ENCODE results near the gene OR1A1. TPM values are rescaled to one million over a fixed set of nuclear protein-coding genes. Genes with fewer than 3 reads are reported as not detected.

Gene OR1A1
- total and polyA plus RNA-seq, 2 of the 8 experiments (the other 6 are each of a cell fraction or from before 2014, with no cell fraction given), result not detected

DNA sequence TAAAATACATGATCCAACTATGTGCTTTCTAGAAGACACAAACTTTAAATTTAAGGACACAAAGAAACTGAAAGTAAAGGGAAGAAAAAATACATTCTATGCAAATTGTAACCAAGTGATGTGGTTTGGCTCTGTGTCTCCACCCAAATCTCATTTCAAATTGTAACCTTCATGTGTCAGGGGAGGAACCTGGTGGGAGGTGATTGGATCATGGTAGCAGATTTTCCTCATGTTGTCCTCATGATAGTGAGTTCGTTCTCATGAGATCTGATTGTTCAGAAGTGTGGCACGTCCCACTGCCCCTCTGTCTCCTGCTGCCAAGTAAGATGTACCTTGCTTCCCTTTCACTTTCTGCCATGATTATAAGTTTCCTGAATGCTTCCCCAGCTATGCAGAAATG is 15.0 kb downstream of the OR1A1 start:
- H3K27ac ChIP-seq (ENCODE audit: low read depth, low read length), result no peak overlapping the region
- H3K4me2 ChIP-seq (ENCODE audit: insufficient read depth in 1 of 2, low read depth in 2 of 2, low read length in 2 of 2), result no peak overlapping the region
- peaks cover 0 to 14% of the 10 kb centered on the region in 2 experiments; a peak in 3 of 4 replicates for H3K9me3 ChIP-seq (ENCODE audit: insufficient read depth in 2 of 2, low read depth in 1 of 2, low read length in 1 of 2)
- POLR2A ChIA-PET (ENCODE audit: partially characterized antibody), result no interaction called here
- no peak overlapping the region for H3K18ac ChIP-seq (ENCODE audit: extremely low read depth, low read length)
- H3K4me3 ChIP-seq (ENCODE audit: extremely low read depth in 1 of 4, insufficient read depth in 2 of 4, low read depth in 3 of 4, low read length in 4 of 4), result no peak overlapping the region
- no peaks in the 10 kb centered on the region for H4K20me1 ChIP-seq (replicated peaks in 1 of 2; ENCODE audit: control insufficient read depth in 1 of 2, insufficient read depth in 2 of 2, low read length in 2 of 2)
- no peak overlapping the region for H2BK12ac ChIP-seq (ENCODE audit: low read depth, low read length)
- DNase-seq (ENCODE audit: low read depth in 1 of 2, low spot score in 2 of 2) (no peak), FAIRE-seq (no peak)
- H4K91ac ChIP-seq (replicated peaks; ENCODE audit: insufficient read length, low read length), result no peak overlapping the region
- no peak overlapping the region for H3K14ac ChIP-seq (ENCODE audit: insufficient read length)
- H2AFZ ChIP-seq (ENCODE audit: low read length), result no peak overlapping the region
- no peak overlapping the region for H2BK15ac ChIP-seq (ENCODE audit: low read length)
- no peaks in the 10 kb centered on the region for H3K36me3 ChIP-seq (ENCODE audit: control insufficient read depth in 2 of 4, insufficient read depth in 4 of 4, low read length in 3 of 4)
- no peaks in the 10 kb centered on the region for H3K4me1 ChIP-seq (replicated peaks in 1 of 4; ENCODE audit: control insufficient read depth in 3 of 4, insufficient read depth in 4 of 4, low read length in 3 of 4)
- no peak overlapping the region for H4K5ac ChIP-seq (ENCODE audit: insufficient read length, low read depth, low read length)
- CTCF ChIA-PET (ENCODE audit: partially characterized antibody), result no interaction called here
- no peak overlapping the region for H3K56ac ChIP-seq (replicated peaks; ENCODE audit: insufficient read length, low read depth, low read length)
- H2BK20ac ChIP-seq (ENCODE audit: low read length), result no peak overlapping the region
- no peak overlapping the region for H2BK5ac ChIP-seq (ENCODE audit: low read depth, low read length)
- no peak overlapping the region for H3K23ac ChIP-seq (ENCODE audit: insufficient read length)
- H2BK120ac ChIP-seq (replicated peaks; ENCODE audit: low read depth, low read length), result no peak overlapping the region
- no peaks in the 10 kb centered on the region for H3K23me2 ChIP-seq (ENCODE audit: low read depth, low read length)
- no peaks in the 10 kb centered on the region for H3K27me3 ChIP-seq (replicated peaks in 1 of 4; ENCODE audit: control insufficient read depth in 3 of 4, extremely low read depth in 1 of 4, insufficient read depth in 3 of 4, low read length in 3 of 4)
- no peak overlapping the region for H3K9ac ChIP-seq (replicated peaks in 1 of 4; ENCODE audit: extremely low read depth in 1 of 4, low read depth in 3 of 4, low read length in 3 of 4)
- H2AK5ac ChIP-seq (ENCODE audit: low read depth, low read length), result no peak overlapping the region
- H3K4ac ChIP-seq (replicated peaks; ENCODE audit: insufficient read length, low read depth, low read length), result no peak overlapping the region
- no peaks in the 10 kb centered on the region for H3K79me1 ChIP-seq (ENCODE audit: low read depth, low read length)
- WGBS, 2 experiments (ENCODE audit: extremely low coverage in 1 of 2, insufficient coverage in 1 of 2, insufficient read length in 1 of 2, insufficient replicate concordance in 2 of 2, low coverage in 1 of 2, low lambda C conversion rate in 2 of 2, missing lambda C conversion rate in 1 of 2), result 59% methylated on average over 2 of the region's 2 CpGs; no CpG with 5 or more reads in 1 of the 2 experiments
- H4K8ac ChIP-seq (ENCODE audit: extremely low read depth, insufficient read depth, low read length), result no peak overlapping the region
- H3K79me2 ChIP-seq (ENCODE audit: control insufficient read depth in 1 of 2, insufficient read depth in 2 of 2, low read length in 2 of 2), result no peaks in the 10 kb centered on the region
- no peak for TF ChIP-seq RAD21 (IDR thresholded peaks at IDR 0.05 in 1 of 2, conservative IDR thresholded peaks at IDR 0.05 in 1 of 2; ENCODE audit: low read depth in 2 of 2, low read length in 2 of 2)
- TF ChIP-seq SAP30 (IDR thresholded peaks at IDR 0.05; ENCODE audit: insufficient read depth, insufficient replicate concordance, low read length), result no peak
- TF ChIP-seq CREB1 (IDR thresholded peaks at IDR 0.05), result no peak
- no peak for TF ChIP-seq RBBP5 (IDR thresholded peaks at IDR 0.05; ENCODE audit: borderline replicate concordance, low read depth, low read length)
- TF ChIP-seq CHD2 (IDR thresholded peaks at IDR 0.05; ENCODE audit: low read length), result no peak
- TF ChIP-seq SUZ12 (IDR thresholded peaks at IDR 0.05; ENCODE audit: low read length), result no peak
- TF ChIP-seq, protein P1, sequence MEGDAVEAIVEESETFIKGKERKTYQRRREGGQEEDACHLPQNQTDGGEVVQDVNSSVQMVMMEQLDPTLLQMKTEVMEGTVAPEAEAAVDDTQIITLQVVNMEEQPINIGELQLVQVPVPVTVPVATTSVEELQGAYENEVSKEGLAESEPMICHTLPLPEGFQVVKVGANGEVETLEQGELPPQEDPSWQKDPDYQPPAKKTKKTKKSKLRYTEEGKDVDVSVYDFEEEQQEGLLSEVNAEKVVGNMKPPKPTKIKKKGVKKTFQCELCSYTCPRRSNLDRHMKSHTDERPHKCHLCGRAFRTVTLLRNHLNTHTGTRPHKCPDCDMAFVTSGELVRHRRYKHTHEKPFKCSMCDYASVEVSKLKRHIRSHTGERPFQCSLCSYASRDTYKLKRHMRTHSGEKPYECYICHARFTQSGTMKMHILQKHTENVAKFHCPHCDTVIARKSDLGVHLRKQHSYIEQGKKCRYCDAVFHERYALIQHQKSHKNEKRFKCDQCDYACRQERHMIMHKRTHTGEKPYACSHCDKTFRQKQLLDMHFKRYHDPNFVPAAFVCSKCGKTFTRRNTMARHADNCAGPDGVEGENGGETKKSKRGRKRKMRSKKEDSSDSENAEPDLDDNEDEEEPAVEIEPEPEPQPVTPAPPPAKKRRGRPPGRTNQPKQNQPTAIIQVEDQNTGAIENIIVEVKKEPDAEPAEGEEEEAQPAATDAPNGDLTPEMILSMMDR (IDR thresholded peaks at IDR 0.05; ENCODE audit: control extremely low read depth in 1 of 3, insufficient read depth in 1 of 3, low read depth in 1 of 3, low read length in 3 of 3), result no peak
- no peak for TF ChIP-seq JUN (IDR thresholded peaks at IDR 0.05; ENCODE audit: low read depth, low read length)
- TF ChIP-seq BCL11A (IDR thresholded peaks at IDR 0.05; ENCODE audit: low read depth in 2 of 2, low read length in 2 of 2), result no peak
- TF ChIP-seq FOSL1 (IDR thresholded peaks at IDR 0.05; ENCODE audit: insufficient read depth, low read depth, low read length), result no peak
- TF ChIP-seq TAF1 (IDR thresholded peaks at IDR 0.05; ENCODE audit: low read depth, low read length), result no peak
